ENCODE results near the gene AMFR.
"Not testable (repeated sequence)": the region's sequence is repeated elsewhere in the genome, so short reads cannot be mapped to it uniquely, and the experiment has no call there.

Gene AMFR

GRCh38 chr16:56389554-56389953, 35.8 kb downstream of the AMFR start:
- no peak for DNase-seq

GRCh38 chr16:56388209-56388608, 37.1 kb downstream of the AMFR start:
- DNase-seq, result no peak

GRCh38 chr16:56387396-56387795, 37.9 kb downstream of the AMFR start:
- no peak for DNase-seq

- no peak for DNase-seq
Measured at GRCh38 chr16:56384074-56384721, 41.1 kb downstream of the AMFR start.

- DNase-seq, result no peak
Measured at GRCh38 chr16:56382901-56383355, 42.4 kb downstream of the AMFR start.

- no peak for DNase-seq
Measured at GRCh38 chr16:56382459-56382858, 42.9 kb downstream of the AMFR start.

- DNase-seq, result not testable (repeated sequence)
Measured at GRCh38 chr16:56380778-56381485, 44.4 kb downstream of the AMFR start.

GRCh38 chr16:56379044-56379443, 46.3 kb downstream of the AMFR start:
- not testable (repeated sequence) for DNase-seq

GRCh38 chr16:56375792-56376191, 49.6 kb downstream of the AMFR start:
- not testable (repeated sequence) for DNase-seq

- no peak for DNase-seq
Measured at GRCh38 chr16:56373003-56373402, 52.3 kb downstream of the AMFR start.

GRCh38 chr16:56372013-56372634, 53.2 kb downstream of the AMFR start:
- DNase-seq, result no peak

- no peak for DNase-seq
Measured at GRCh38 chr16:56371660-56371937, 53.7 kb downstream of the AMFR start.

- no peak for DNase-seq
Measured at GRCh38 chr16:56370875-56371659, 54.3 kb downstream of the AMFR start.

GRCh38 chr16:56370185-56370874, 55.0 kb downstream of the AMFR start:
- DNase-seq, result no peak

GRCh38 chr16:56369202-56369601, 56.1 kb downstream of the AMFR start:
- no peak for DNase-seq

- DNase-seq, result no peak
Measured at GRCh38 chr16:56368545-56368944, 56.8 kb downstream of the AMFR start.

- DNase-seq, result no peak
Measured at GRCh38 chr16:56367764-56368163, 57.6 kb downstream of the AMFR start.

- no peak for DNase-seq
Measured at GRCh38 chr16:56366945-56367344, 58.4 kb downstream of the AMFR start.

- DNase-seq, result no peak
Measured at GRCh38 chr16:56365552-56365951, 59.8 kb downstream of the AMFR start.

- DNase-seq, result no peak
Measured at GRCh38 chr16:56364865-56365264, 60.5 kb downstream of the AMFR start.

- no peak for DNase-seq
Measured at GRCh38 chr16:56363781-56364565, 61.4 kb downstream of the AMFR start.
